ENCODE results near the gene TMEM232. TPM values are rescaled to one million over a fixed set of nuclear protein-coding genes. Genes with fewer than 3 reads are reported as not detected.

TMEM232 gene
- total RNA-seq, 4 donors from 2014 or later = 2.3 to 4.2 (median 3.5) TPM

- no peak for TF ChIP-seq CTCF (IDR thresholded peaks at IDR 0.05; ENCODE audit: low read depth)
These were observed 286.4 kb downstream of the TMEM232 start for GRCh38 chr5:110440058-110440457.

- TF ChIP-seq CTCF (IDR thresholded peaks at IDR 0.05; ENCODE audit: low read depth) = no peak
These were observed 287.2 kb downstream of the TMEM232 start for GRCh38 chr5:110439296-110439695.

GRCh38 chr5:110435207-110435606 lies 291.3 kb downstream of the TMEM232 start:
- no peak for TF ChIP-seq CTCF (IDR thresholded peaks at IDR 0.05; ENCODE audit: low read depth)

- no peak for TF ChIP-seq CTCF (IDR thresholded peaks at IDR 0.05; ENCODE audit: low read depth)
These were observed 294.9 kb downstream of the TMEM232 start for GRCh38 chr5:110431603-110432002.

GRCh38 chr5:110414360-110414759 lies 312.1 kb downstream of the TMEM232 start:
- no peak for TF ChIP-seq CTCF (IDR thresholded peaks at IDR 0.05; ENCODE audit: low read depth)

GRCh38 chr5:110413856-110414255 lies 312.6 kb downstream of the TMEM232 start:
- TF ChIP-seq CTCF (IDR thresholded peaks at IDR 0.05; ENCODE audit: low read depth) = no peak

GRCh38 chr5:110409571-110409970 lies 316.9 kb downstream of the TMEM232 start:
- TF ChIP-seq CTCF (IDR thresholded peaks at IDR 0.05; ENCODE audit: low read depth) = no peak

Data from subcutaneous adipose tissue (tissue), 4 donors.